B cell (primary cell): ENCODE results near the gene MED23. TPM values are rescaled to one million over a fixed set of nuclear protein-coding genes. Genes with fewer than 3 reads are reported as not detected.

ENCODE experiments used
- ATAC-seq: fragments of 200-7000 bp; cut with Tn5 transposase; one replicate; pipeline ENCODE4 v1.10.0; 2021; ENCODE audit warnings: low read depth, mild to moderate bottlenecking, moderate number of reproducible peaks, moderate library complexity
- CTCF ChIA-PET: fragments of 350-600 bp; sonication (Branson Sonifier 250); formaldehyde crosslinking; loops from one replicate; lab custom pipeline; 2021; ENCODE audit warnings: antibody characterized with exemption, inconsistent platforms; lab: Charles Lee
- POLR2A ChIA-PET: fragments of 350-600 bp; sonication (Branson Sonifier 250); formaldehyde crosslinking; loops from one replicate; lab custom pipeline; 2021; ENCODE audit warnings: antibody characterized with exemption; lab: Charles Lee
- DNase-seq: peaks from one replicate; pipeline ENCODE4 v3.0.0; 2013
- H2AFZ ChIP-seq: 2 replicates; pipeline ENCODE4 v1.6.1; 2012; ENCODE audit warnings: mild to moderate bottlenecking, low read depth, low read length; ENCODE audit not compliant: insufficient read depth, poor library complexity, severe bottlenecking
- H3K27ac ChIP-seq, 2 donors: 1 replicate in 1 of 2; 2 replicates in 1 of 2; pipeline ENCODE4 v1.5.1; 2012 to 2013; ENCODE audit warnings: low read length in 2 of 2, mild to moderate bottlenecking in 2 of 2, moderate library complexity in 1 of 2
- H3K27me3 ChIP-seq, 4 experiments: fragments of 200-600 bp in 1 of 4; sonication (generic) in 1 of 4; replicated peaks in 1 of 4; 1 replicate in 2 of 4; 2 replicates in 2 of 4; pipeline versions ENCODE4 v1.6.1 to v1.7.0; 2013 to 2016; ENCODE audit warnings: low read length in 3 of 4, mild to moderate bottlenecking in 2 of 4, mixed read lengths in 1 of 4, moderate library complexity in 1 of 4; ENCODE audit not compliant: insufficient read depth in 4 of 4, control insufficient read depth in 3 of 4; ENCODE audit errors: control extremely low read depth in 1 of 4
- H3K36me3 ChIP-seq, 2 experiments: replicated peaks in 1 of 2; 1 replicate in 1 of 2; 2 replicates in 1 of 2; pipeline versions ENCODE4 v1.6.1 to v1.7.1; 2013; ENCODE audit warnings: low read length in 1 of 2; ENCODE audit not compliant: insufficient read depth in 2 of 2, control insufficient read depth in 1 of 2; ENCODE audit errors: control extremely low read depth in 1 of 2, extremely low read depth in 1 of 2
- H3K4me1 ChIP-seq, 2 donors: fragments of 200-600 bp in 1 of 2; sonication (generic) in 1 of 2; 1 replicate in 1 of 2; 2 replicates in 1 of 2; pipeline versions ENCODE4 v1.5.1 to v1.6.1; 2013 to 2017; ENCODE audit warnings: low read length in 2 of 2; ENCODE audit not compliant: control insufficient read depth in 2 of 2, insufficient read depth in 2 of 2
- H3K4me2 ChIP-seq: replicated peaks from 2 replicates; pipeline ENCODE3; 2012; ENCODE audit warnings: mild to moderate bottlenecking, low read depth, low read length; ENCODE audit not compliant: poor library complexity, severe bottlenecking
- H3K4me3 ChIP-seq, 5 experiments: fragments of 200-600 bp in 1 of 5; sonication (generic) in 1 of 5; 1 replicate in 3 of 5; 2 replicates in 2 of 5; pipeline versions ENCODE4 v1.5.1 to v1.7.0; 2011 to 2016; ENCODE audit warnings: low read length in 4 of 5, mild to moderate bottlenecking in 4 of 5, low read depth in 2 of 5, control low read depth in 1 of 5, moderate library complexity in 1 of 5; ENCODE audit not compliant: insufficient read depth in 1 of 5; ENCODE audit errors: control extremely low read depth in 1 of 5, extremely low read depth in 1 of 5
- H3K79me2 ChIP-seq: fragments of 200-600 bp; sonication (generic); one replicate; pipeline ENCODE4 v1.6.0; 2016; ENCODE audit warnings: low read length; ENCODE audit not compliant: control insufficient read depth, insufficient read depth
- H3K9ac ChIP-seq: fragments of 200-600 bp; sonication (generic); 2 replicates; pipeline ENCODE4 v1.6.1; 2017; ENCODE audit warnings: mild to moderate bottlenecking, low read length, moderate library complexity
- H3K9me3 ChIP-seq, 3 donors: one replicate each; pipeline versions ENCODE4 v1.6.1 to v1.7.1; 2013; ENCODE audit warnings: low read length in 2 of 3; ENCODE audit not compliant: control insufficient read depth in 2 of 3, insufficient read depth in 1 of 3; ENCODE audit errors: control extremely low read depth in 1 of 3
- H4K20me1 ChIP-seq: 2 replicates; pipeline ENCODE4 v1.6.0; 2012; ENCODE audit warnings: mild to moderate bottlenecking, low read length; ENCODE audit not compliant: insufficient read depth, control insufficient read depth, poor library complexity, severe bottlenecking
- H3K27ac Mint-ChIP-seq: one replicate; pipeline ENCODE4 v1.8.0; 2021; ENCODE audit warnings: mixed read lengths
- H3K27me3 Mint-ChIP-seq: one replicate; pipeline ENCODE4 v1.8.0; 2021; ENCODE audit warnings: mixed read lengths
- H3K4me1 Mint-ChIP-seq: one replicate; pipeline ENCODE4 v1.8.0; 2021; ENCODE audit warnings: mixed read lengths
- H3K4me3 Mint-ChIP-seq: one replicate; pipeline ENCODE4 v1.8.0; 2021; ENCODE audit warnings: mixed read lengths
- H3K9me3 Mint-ChIP-seq: one replicate; pipeline ENCODE4 v1.8.0; 2022; ENCODE audit warnings: mixed read lengths; ENCODE audit not compliant: insufficient read depth
- CTCF ChIP-seq: fragments of 200-600 bp; IDR thresholded peaks from one replicate; pipeline ENCODE4 v1.8.0; 2022; ENCODE audit warnings: antibody characterized with exemption, mild to moderate bottlenecking
- EZH2 ChIP-seq: IDR thresholded peaks from 2 replicates; pipeline ENCODE4 v1.6.1; 2012; ENCODE audit warnings: borderline replicate concordance, low read depth, mild to moderate bottlenecking, moderate library complexity, low read length; ENCODE audit not compliant: insufficient read depth, poor library complexity, severe bottlenecking
- WGBS: methylation state at CpG from one replicate; pipeline ENCODE4 v1.1.5; 2013; ENCODE audit warnings: missing lambda C conversion rate; ENCODE audit not compliant: insufficient coverage; 5-methylcytosine and 5-hydroxymethylcytosine counted together
- intact Hi-C: fragments of 100-400 bp; cut with micrococcal nuclease; formaldehyde crosslinking; loops from one replicate; pipeline ENCODE4 v1.10.0; 2022
- polyA plus RNA-seq: library from polyadenylated mRNA; depleted of rRNA; stranded (reverse); fragments of >200 nt; gene quantifications from 2 replicates; pipeline ENCODE4 v1.2.3, GENCODE V29; 2012
- total RNA-seq, 2 donors: library from RNA; stranded (reverse); fragments of 120-200 nt in 1 of 2; gene quantifications; 1 replicate in 1 of 2; 2 replicates in 1 of 2; pipeline versions ENCODE4 v1.2.3 to v1.2.4, GENCODE V29; 2013 to 2022

MED23 gene
- total and polyA plus RNA-seq, 2 donors (not counting 1 experiment from before 2014, with no cell fraction given): 22.7 to 57.1 TPM

GRCh38 chr6:131673184-131673583 is 45.1 kb upstream of the MED23 start:
- intact Hi-C loops: no loop called here
- CTCF ChIA-PET: interaction anchor here (1.0 kb wide), 2 partner anchors 21 to 45 kb away, joined by 3 read pairs; partner anchors contain the start of gene MED23
- no peak for ATAC-seq

GRCh38 chr6:131669891-131670290 is 41.8 kb upstream of the MED23 start:
- H3K79me2 ChIP-seq: no peaks in the 10 kb centered on the region
- no peaks in the 10 kb centered on the region for H3K27me3 Mint-ChIP-seq
- no peaks in the 10 kb centered on the region for H3K27me3 ChIP-seq
- no peak for DNase-seq
- CTCF ChIA-PET: interaction anchor here (1.6 kb wide), 1 partner anchor 24 kb away, joined by 4 read pairs; no protein-coding TSS in a partner anchor
- no peaks in the 10 kb centered on the region for H3K9me3 Mint-ChIP-seq
- no peak overlapping the region for H3K9ac ChIP-seq
- POLR2A ChIA-PET: no interaction called here
- peak overlapping the region; percentile 28 for H2AFZ ChIP-seq
- H4K20me1 ChIP-seq: no peaks in the 10 kb centered on the region
- no peak overlapping the region for H3K27ac ChIP-seq
- H3K9me3 ChIP-seq: no peaks in the 10 kb centered on the region
- no peak overlapping the region for H3K4me3 ChIP-seq
- no peak overlapping the region for H3K27ac Mint-ChIP-seq
- 71% methylated on average over 1 of the region's 1 CpG for WGBS
- H3K36me3 ChIP-seq: no peaks in the 10 kb centered on the region
- H3K4me2 ChIP-seq: peak overlapping the region; percentile 8
- H3K4me1 Mint-ChIP-seq: no peaks in the 10 kb centered on the region
- H3K4me1 ChIP-seq: no peaks in the 10 kb centered on the region
- intact Hi-C loops: no loop called here
- no peak for ATAC-seq
- no peak overlapping the region for H3K4me3 Mint-ChIP-seq
- TF ChIP-seq EZH2 (no peak), CTCF (no peak)

More at GRCh38 chr6:131673184-131673583, 45.1 kb upstream of the MED23 start:
- Histone ChIP-seq H3K4me2 (no peak overlapping the region), H3K4me3 (no peak overlapping the region), H2AFZ (no peak overlapping the region), H3K4me1 (no peaks in the 10 kb centered on the region), H3K27ac (no peak overlapping the region), H3K9ac (no peak overlapping the region), H3K36me3 (no peaks in the 10 kb centered on the region), H3K27me3 (no peaks in the 10 kb centered on the region), H4K20me1 (no peaks in the 10 kb centered on the region), H3K79me2 (no peaks in the 10 kb centered on the region), H3K9me3 (no peaks in the 10 kb centered on the region)
- no peaks in the 10 kb centered on the region for H3K9me3 Mint-ChIP-seq
- no peaks in the 10 kb centered on the region for H3K4me1 Mint-ChIP-seq
- no peak overlapping the region for H3K4me3 Mint-ChIP-seq
- H3K27me3 Mint-ChIP-seq: no peaks in the 10 kb centered on the region
- no CpG with 5 or more reads among the region's 2 CpGs for WGBS
- no peak overlapping the region for H3K27ac Mint-ChIP-seq
- no peak for DNase-seq
- POLR2A ChIA-PET: no interaction called here
- no peak for TF ChIP-seq EZH2
- no peak for TF ChIP-seq CTCF
